ENCODE data around the gene NTRK2.

The NTRK2 gene

GRCh38 chr9:84917366-84918070 is 248.0 kb downstream of the NTRK2 start:
- no peak for TF ChIP-seq CTCF (IDR thresholded peaks at IDR 0.05; ENCODE audit: control extremely low read depth, extremely low read depth, low read depth, missing control alignments)
- POLR2A ChIA-PET: no interaction called here
- DNase-seq (ENCODE audit: extremely low spot score): no peak
- CTCF ChIA-PET: interaction anchor here (2.3 kb wide), 1 partner anchor 13 kb away, joined by 6 read pairs; no protein-coding TSS in a partner anchor

- ChIA-PET CTCF (interaction anchor here (1.0 to 2.3 kb wide), 2 partner anchors 11 to 14 kb away, joined by 3 to 6 read pairs; no protein-coding TSS in a partner anchor), POLR2A (no interaction called here)
- no peak for DNase-seq (ENCODE audit: extremely low spot score)
- TF ChIP-seq CTCF (IDR thresholded peaks at IDR 0.05; ENCODE audit: control extremely low read depth, extremely low read depth, low read depth, missing control alignments): no peak
Observed at GRCh38 chr9:84919440-84919839, 249.9 kb downstream of the NTRK2 start.

- ChIA-PET POLR2A (no interaction called here), CTCF (interaction anchor here (1.3 to 1.7 kb wide), 2 partner anchors 9 to 27 kb away, joined by 3 to 5 read pairs; no protein-coding TSS in a partner anchor)
- no peak for DNase-seq (ENCODE audit: extremely low spot score)
- no peak for TF ChIP-seq CTCF (IDR thresholded peaks at IDR 0.05; ENCODE audit: control extremely low read depth, extremely low read depth, low read depth, missing control alignments)
Observed at GRCh38 chr9:84921175-84921574, 251.6 kb downstream of the NTRK2 start.

GRCh38 chr9:84922051-84922450 is 252.5 kb downstream of the NTRK2 start:
- ChIA-PET POLR2A (no interaction called here), CTCF (interaction anchor here (1.7 kb wide), 1 partner anchor 28 kb away, joined by 5 read pairs; no protein-coding TSS in a partner anchor)
- DNase-seq (ENCODE audit: extremely low spot score): no peak
- TF ChIP-seq CTCF (IDR thresholded peaks at IDR 0.05; ENCODE audit: control extremely low read depth, extremely low read depth, low read depth, missing control alignments): no peak

- TF ChIP-seq CTCF (IDR thresholded peaks at IDR 0.05; ENCODE audit: control extremely low read depth, extremely low read depth, low read depth, missing control alignments): no peak
- ChIA-PET CTCF (interaction anchor here (1.7 kb wide), 1 partner anchor 8 kb away, joined by 4 read pairs; no protein-coding TSS in a partner anchor), POLR2A (no interaction called here)
- no peak for DNase-seq (ENCODE audit: extremely low spot score)
Observed at GRCh38 chr9:84924266-84924665, 254.7 kb downstream of the NTRK2 start.

GRCh38 chr9:84925225-84925872 is 255.8 kb downstream of the NTRK2 start:
- CTCF ChIA-PET: interaction anchor here (1.7 kb wide), 1 partner anchor 9 kb away, joined by 4 read pairs; no protein-coding TSS in a partner anchor
- no peak for DNase-seq (ENCODE audit: extremely low spot score)
- no peak for TF ChIP-seq CTCF (IDR thresholded peaks at IDR 0.05; ENCODE audit: control extremely low read depth, extremely low read depth, low read depth, missing control alignments)
- POLR2A ChIA-PET: no interaction called here

Data from GM10248 (cell line).